GM12865 (cell line): ENCODE results near the gene MRAS.

Experiments used
- DNase-seq: peaks from one replicate; pipeline ENCODE4 v3.0.0; 2010; ENCODE audit warnings: low read depth
- H3K4me3 ChIP-seq: 2 replicates; pipeline ENCODE4 v1.5.1; 2011; ENCODE audit warnings: mild to moderate bottlenecking, low read depth, low read length, control low read depth
- TF ChIP-seq, protein P1 (sequence below): IDR thresholded peaks from 2 replicates; pipeline ENCODE4 v1.5.1; 2011; ENCODE audit warnings: low read length, control low read depth, low read depth, inconsistent platforms; ENCODE audit not compliant: insufficient read depth; ENCODE audit errors: missing control alignments

Gene MRAS

DNA sequence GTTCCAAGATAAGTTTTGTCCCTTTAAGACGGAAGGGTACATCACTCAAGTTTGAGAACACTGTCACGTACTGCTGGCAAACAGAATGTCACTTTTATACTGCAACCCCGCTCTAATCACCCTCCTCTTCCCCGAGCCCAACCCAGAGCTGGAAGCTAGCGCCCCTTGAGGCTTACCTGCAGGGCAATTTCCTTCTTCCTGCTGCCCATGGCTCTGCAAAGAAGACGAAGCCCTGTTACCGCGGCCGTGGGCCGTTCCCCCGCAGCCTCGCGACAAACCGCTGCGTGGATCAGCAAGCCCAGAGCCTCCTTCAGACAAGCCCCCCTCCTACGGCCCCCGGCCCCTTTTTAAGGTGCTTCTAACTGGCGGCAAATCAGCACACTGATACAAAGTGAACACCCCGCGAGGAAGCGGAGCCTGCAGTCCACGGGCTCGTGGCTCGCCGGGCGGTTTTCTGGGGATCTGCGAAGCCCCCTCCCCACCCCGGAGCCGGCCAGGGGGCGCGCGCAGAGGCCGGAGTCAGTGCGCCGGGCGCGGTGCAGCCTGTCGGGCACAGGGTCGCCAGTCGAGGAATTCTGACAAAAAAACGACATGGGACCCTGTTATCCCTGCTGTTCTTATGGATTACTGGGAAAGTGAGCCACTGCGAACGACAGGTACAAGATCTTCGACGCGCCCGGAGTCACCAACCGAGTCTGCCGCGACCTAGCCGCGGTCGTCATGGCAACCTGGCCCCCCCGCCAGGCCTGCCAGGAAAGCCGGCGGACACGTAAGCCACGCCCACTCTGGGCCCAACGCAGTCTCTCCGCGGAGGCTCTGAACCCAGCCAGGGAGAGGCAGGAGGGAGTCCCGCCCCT is 19.0 kb upstream of the MRAS start, which contains the start of gene NME9:
Gene NME9 (minus strand): TSS at position 725 of the 857 bp plus-strand sequence. CDS start 516 bp downstream, at position 209.
- TF ChIP-seq, protein P1, sequence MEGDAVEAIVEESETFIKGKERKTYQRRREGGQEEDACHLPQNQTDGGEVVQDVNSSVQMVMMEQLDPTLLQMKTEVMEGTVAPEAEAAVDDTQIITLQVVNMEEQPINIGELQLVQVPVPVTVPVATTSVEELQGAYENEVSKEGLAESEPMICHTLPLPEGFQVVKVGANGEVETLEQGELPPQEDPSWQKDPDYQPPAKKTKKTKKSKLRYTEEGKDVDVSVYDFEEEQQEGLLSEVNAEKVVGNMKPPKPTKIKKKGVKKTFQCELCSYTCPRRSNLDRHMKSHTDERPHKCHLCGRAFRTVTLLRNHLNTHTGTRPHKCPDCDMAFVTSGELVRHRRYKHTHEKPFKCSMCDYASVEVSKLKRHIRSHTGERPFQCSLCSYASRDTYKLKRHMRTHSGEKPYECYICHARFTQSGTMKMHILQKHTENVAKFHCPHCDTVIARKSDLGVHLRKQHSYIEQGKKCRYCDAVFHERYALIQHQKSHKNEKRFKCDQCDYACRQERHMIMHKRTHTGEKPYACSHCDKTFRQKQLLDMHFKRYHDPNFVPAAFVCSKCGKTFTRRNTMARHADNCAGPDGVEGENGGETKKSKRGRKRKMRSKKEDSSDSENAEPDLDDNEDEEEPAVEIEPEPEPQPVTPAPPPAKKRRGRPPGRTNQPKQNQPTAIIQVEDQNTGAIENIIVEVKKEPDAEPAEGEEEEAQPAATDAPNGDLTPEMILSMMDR, result peak; percentile 63
- DNase-seq, result peak; percentile 73
- H3K4me3 ChIP-seq, result peak within 1 kb of the TSS; percentile 59

DNA sequence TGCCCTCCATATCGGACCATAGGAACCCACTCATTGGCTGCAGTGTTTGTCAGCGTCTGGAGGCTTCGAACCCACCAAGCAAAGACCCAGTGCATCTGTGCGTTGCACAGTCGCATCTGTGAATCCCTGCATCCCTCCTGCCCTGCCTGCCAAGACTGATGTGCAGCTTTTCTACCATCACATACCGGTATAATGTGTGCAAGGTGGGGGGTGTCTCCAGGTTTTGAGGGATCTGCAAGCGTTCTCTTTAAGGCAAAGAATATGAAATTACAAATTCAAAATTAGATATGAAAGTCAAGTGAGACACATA is 18.4 kb upstream of the MRAS start:
- H3K4me3 ChIP-seq, result no peak overlapping the region; the same call in 1 of the 2 replicates
- TF ChIP-seq, protein P1, result no peak
- no peak for DNase-seq

DNA sequence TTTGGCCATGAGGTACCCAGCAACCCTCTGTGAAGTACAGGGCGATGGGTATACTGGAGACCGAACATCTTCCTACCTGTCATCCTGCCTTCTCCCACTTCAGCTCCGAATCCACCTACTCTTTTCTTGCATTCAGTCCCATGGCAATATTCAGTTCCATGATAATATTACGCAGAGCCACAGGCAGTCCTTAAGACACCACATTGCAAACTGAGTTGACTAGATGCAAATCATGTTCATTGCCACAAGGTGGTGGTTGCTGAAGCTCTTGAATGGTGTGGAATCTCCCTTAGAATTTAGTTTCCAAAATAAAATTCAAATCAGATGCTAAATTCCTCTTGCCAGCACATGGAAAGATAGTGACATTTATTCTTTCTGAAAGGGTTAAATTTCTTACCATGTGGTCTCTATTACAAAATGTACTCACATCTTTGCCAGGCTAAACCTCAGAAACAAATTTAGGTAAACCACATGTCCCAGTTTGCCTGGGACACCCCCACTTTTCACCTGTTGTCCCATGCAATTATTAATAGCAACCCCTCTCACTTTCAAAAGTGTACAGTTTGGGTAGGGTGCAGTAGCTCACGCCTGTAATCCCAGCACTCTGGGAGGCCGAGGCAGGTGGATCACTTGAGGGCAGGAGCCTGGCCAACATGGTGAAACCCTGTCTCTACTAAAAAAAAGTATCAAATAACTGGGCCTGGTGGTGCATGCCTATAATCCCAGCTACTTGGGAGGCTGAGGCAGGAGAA is 17.1 kb upstream of the MRAS start:
- DNase-seq, result peak; percentile 19
- H3K4me3 ChIP-seq, result no peak overlapping the region
- TF ChIP-seq, protein P1, result peak; percentile 0

DNA sequence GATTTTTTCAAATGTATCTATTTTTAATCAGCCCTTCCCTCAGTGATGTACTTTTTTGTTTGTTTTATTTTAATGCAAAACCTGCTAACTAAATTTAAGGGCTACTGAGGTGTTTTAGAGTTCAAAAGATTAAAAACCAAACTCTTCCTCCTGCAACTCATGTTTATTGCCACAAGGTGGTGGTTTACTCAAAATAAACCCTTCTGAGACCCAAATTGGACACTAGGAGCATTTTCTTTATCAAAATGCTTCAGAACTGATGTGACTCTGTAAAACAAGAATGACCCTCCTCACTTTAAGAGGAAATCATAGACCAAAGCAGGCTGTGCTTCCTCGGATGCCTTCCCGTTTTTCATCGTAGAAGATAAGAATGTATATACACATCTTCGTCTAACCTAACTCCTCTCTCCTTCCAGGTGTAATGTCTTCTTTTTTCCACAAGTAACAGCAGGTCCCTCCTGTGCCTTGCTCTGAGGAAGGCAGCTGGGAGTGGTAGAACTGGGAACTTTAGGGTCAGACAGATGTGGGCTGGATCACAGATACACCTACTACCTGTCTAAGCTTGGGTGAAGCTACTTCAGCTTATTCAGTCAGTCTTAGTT is 15.8 kb upstream of the MRAS start:
- TF ChIP-seq, protein P1, result peak; percentile 31
- H3K4me3 ChIP-seq, result no peak overlapping the region
- DNase-seq, result peak; percentile 32

DNA sequence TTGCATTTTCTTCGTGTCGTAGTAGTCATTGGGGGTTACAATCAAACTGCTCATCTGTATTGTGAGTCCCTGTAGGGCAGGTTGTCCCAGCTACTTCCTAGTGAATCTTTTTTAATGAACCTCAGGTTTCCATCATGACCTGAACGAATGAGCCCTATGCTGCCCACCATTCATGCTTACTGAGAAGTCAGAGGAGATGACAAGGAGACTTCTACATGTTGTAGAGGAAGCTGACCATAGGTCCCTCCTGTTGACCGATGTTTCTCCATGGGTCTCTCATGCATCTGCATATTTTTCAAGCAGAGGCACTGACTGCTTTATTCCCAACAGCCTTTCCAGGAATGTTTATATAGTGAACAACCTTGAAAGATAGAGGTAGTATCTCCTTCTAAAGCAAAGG is 13.8 kb upstream of the MRAS start:
- H3K4me3 ChIP-seq, result no peak overlapping the region
- no peak for DNase-seq
- TF ChIP-seq, protein P1, result no peak

DNA sequence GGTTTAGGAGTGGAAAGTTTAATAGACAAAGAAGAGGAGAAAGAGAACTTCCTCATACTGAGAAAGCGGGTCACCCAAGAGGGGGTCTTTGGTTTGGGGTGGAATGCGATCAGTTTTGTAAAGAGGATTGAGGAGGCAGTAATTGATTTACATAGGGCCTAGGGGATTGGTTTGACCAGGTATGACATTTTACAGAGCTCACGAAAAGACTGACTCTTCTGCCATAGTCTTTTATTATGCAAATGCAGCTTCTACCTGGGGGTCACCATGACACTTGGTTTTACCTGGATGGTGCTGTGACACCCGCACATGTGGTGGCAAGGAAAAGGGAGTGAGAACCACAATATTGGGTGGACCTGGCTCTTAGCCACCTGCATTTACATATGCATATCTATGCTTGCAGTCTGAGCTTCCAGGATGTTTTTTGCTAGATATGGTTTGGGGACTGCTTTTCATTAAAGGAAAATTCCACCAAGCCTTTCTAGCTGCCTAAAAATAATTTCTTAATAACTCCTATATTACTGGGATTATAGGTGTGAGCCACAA is 11.9 kb upstream of the MRAS start:
- H3K4me3 ChIP-seq, result no peak overlapping the region
- TF ChIP-seq, protein P1, result no peak
- DNase-seq, result no peak
